ENCODE measurements around the gene DARS1.

Gene DARS1

DNA sequence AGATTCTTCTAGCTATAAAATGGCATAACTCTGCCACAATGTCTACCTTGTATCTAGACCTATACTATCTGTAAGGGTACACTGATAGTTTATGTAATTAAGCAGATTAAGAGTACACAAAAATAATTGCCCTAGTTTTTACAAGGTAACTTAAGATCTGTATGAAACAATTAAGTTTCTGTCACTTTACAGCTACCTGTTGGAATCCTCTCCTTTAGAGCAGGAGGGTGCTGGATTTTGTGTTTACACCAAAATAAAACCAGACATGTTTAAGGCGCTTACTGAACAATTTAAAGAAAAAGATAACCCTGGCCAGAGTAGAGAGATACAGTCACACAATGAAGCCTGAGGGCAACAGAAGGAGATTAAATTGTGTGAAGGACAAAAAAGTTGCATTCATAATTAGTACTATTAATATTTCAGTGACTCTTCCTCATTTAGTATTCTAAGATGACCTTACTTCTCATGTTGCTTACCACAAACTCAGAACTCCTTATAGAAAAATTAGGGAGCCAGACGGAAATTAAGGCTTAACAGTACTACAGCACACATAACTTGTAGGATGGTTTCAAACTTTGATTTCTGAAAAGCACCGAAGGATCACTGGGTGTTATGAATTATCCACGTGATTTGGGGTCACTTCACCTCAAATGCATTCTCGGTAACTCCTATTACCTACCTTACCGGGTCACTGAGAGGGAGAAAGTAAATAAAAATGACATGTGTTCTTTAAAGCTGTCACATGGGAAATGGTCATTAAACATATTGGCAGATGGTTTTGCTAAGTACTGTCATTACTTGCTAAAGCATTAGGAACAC lies 1.0 kb downstream of the DARS1 start:
- ATAC-seq = 0 out of 3 replicates have a peak, but pooled peaks have one; percentile 1
- TF ChIP-seq ZNF8 (CRISPR knock-in tag; IDR thresholded peaks at IDR 0.05) (no peak), ZFP30 (CRISPR knock-in tag; IDR thresholded peaks at IDR 0.05) (no peak), ARNTL (CRISPR knock-in tag; IDR thresholded peaks at IDR 0.05; ENCODE audit: borderline replicate concordance, low read depth) (no peak), ESRRG (CRISPR knock-in tag; IDR thresholded peaks at IDR 0.05) (no peak), RARB (CRISPR knock-in tag; IDR thresholded peaks at IDR 0.05) (no peak), ZNF565 (CRISPR knock-in tag; conservative IDR thresholded peaks at IDR 0.05; ENCODE audit: low read depth) (no peak), TOX (CRISPR knock-in tag; IDR thresholded peaks at IDR 0.05; ENCODE audit: borderline replicate concordance) (no peak), ZFP3 (CRISPR knock-in tag; IDR thresholded peaks at IDR 0.05) (no peak), GLIS3 (CRISPR knock-in tag; IDR thresholded peaks at IDR 0.05) (no peak), SNAI2 (CRISPR knock-in tag; IDR thresholded peaks at IDR 0.05) (no peak), PPARA (CRISPR knock-in tag; IDR thresholded peaks at IDR 0.05; ENCODE audit: borderline replicate concordance) (no peak), BACH2 (CRISPR knock-in tag; IDR thresholded peaks at IDR 0.05; ENCODE audit: borderline replicate concordance) (no peak), TCF4 (CRISPR knock-in tag; IDR thresholded peaks at IDR 0.05; ENCODE audit: borderline replicate concordance) (no peak), CSDC2 (CRISPR knock-in tag; IDR thresholded peaks at IDR 0.05) (no peak), ISL1 (CRISPR knock-in tag; IDR thresholded peaks at IDR 0.05) (no peak)
- TF ChIP-seq, protein P1, sequence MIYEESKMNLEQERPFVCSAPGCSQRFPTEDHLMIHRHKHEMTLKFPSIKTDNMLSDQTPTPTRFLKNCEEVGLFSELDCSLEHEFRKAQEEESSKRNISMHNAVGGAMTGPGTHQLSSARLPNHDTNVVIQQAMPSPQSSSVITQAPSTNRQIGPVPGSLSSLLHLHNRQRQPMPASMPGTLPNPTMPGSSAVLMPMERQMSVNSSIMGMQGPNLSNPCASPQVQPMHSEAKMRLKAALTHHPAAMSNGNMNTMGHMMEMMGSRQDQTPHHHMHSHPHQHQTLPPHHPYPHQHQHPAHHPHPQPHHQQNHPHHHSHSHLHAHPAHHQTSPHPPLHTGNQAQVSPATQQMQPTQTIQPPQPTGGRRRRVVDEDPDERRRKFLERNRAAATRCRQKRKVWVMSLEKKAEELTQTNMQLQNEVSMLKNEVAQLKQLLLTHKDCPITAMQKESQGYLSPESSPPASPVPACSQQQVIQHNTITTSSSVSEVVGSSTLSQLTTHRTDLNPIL (CRISPR knock-in tag; IDR thresholded peaks at IDR 0.05; ENCODE audit: low read depth) = no peak
- TF ChIP-seq, protein P2, sequence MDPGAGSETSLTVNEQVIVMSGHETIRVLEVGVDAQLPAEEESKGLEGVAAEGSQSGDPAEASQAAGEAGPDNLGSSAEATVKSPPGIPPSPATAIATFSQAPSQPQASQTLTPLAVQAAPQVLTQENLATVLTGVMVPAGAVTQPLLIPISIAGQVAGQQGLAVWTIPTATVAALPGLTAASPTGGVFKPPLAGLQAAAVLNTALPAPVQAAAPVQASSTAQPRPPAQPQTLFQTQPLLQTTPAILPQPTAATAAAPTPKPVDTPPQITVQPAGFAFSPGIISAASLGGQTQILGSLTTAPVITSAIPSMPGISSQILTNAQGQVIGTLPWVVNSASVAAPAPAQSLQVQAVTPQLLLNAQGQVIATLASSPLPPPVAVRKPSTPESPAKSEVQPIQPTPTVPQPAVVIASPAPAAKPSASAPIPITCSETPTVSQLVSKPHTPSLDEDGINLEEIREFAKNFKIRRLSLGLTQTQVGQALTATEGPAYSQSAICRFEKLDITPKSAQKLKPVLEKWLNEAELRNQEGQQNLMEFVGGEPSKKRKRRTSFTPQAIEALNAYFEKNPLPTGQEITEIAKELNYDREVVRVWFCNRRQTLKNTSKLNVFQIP (CRISPR knock-in tag; IDR thresholded peaks at IDR 0.05; ENCODE audit: borderline replicate concordance, low read depth) = no peak
- TF ChIP-seq, protein P3, sequence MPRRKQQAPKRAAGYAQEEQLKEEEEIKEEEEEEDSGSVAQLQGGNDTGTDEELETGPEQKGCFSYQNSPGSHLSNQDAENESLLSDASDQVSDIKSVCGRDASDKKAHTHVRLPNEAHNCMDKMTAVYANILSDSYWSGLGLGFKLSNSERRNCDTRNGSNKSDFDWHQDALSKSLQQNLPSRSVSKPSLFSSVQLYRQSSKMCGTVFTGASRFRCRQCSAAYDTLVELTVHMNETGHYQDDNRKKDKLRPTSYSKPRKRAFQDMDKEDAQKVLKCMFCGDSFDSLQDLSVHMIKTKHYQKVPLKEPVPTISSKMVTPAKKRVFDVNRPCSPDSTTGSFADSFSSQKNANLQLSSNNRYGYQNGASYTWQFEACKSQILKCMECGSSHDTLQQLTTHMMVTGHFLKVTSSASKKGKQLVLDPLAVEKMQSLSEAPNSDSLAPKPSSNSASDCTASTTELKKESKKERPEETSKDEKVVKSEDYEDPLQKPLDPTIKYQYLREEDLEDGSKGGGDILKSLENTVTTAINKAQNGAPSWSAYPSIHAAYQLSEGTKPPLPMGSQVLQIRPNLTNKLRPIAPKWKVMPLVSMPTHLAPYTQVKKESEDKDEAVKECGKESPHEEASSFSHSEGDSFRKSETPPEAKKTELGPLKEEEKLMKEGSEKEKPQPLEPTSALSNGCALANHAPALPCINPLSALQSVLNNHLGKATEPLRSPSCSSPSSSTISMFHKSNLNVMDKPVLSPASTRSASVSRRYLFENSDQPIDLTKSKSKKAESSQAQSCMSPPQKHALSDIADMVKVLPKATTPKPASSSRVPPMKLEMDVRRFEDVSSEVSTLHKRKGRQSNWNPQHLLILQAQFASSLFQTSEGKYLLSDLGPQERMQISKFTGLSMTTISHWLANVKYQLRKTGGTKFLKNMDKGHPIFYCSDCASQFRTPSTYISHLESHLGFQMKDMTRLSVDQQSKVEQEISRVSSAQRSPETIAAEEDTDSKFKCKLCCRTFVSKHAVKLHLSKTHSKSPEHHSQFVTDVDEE (CRISPR knock-in tag; IDR thresholded peaks at IDR 0.05) = no peak
- TF ChIP-seq, protein P4, sequence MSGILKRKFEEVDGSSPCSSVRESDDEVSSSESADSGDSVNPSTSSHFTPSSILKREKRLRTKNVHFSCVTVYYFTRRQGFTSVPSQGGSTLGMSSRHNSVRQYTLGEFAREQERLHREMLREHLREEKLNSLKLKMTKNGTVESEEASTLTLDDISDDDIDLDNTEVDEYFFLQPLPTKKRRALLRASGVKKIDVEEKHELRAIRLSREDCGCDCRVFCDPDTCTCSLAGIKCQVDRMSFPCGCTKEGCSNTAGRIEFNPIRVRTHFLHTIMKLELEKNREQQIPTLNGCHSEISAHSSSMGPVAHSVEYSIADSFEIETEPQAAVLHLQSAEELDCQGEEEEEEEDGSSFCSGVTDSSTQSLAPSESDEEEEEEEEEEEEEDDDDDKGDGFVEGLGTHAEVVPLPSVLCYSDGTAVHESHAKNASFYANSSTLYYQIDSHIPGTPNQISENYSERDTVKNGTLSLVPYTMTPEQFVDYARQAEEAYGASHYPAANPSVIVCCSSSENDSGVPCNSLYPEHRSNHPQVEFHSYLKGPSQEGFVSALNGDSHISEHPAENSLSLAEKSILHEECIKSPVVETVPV (CRISPR knock-in tag; IDR thresholded peaks at IDR 0.05) = no peak
- TF ChIP-seq, protein P5, sequence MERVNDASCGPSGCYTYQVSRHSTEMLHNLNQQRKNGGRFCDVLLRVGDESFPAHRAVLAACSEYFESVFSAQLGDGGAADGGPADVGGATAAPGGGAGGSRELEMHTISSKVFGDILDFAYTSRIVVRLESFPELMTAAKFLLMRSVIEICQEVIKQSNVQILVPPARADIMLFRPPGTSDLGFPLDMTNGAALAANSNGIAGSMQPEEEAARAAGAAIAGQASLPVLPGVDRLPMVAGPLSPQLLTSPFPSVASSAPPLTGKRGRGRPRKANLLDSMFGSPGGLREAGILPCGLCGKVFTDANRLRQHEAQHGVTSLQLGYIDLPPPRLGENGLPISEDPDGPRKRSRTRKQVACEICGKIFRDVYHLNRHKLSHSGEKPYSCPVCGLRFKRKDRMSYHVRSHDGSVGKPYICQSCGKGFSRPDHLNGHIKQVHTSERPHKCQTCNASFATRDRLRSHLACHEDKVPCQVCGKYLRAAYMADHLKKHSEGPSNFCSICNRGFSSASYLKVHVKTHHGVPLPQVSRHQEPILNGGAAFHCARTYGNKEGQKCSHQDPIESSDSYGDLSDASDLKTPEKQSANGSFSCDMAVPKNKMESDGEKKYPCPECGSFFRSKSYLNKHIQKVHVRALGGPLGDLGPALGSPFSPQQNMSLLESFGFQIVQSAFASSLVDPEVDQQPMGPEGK (CRISPR knock-in tag; IDR thresholded peaks at IDR 0.05; ENCODE audit: borderline replicate concordance) = no peak

DNA sequence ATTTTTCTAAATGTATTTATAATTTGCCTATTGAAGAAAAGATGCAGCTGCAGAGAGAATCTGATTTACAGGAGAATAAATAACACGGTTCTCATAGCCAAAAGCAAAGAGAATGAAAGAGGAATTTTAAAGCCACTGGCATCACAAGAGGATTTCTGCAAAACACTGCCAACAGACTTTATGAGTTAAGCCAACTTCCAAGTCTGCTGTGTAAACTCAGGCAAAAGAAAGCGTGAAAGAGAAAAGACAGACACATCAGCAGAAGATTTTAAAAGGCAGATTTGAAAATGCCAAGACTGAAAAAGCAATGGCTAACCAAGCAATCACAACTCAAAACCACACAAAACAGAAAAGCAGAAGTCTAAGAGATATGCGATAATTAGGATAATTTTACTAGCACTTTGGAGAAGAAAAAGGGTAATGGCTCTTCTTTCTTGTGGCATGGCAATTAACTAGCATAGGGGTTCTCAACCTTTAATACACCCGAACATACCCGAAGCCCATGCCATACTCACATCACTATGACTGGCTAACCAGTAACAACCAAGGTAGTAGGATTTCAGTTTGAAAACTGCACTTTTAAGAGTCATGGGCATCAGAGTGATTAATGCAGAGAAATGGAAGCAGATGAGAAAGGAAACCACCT lies 4.9 kb downstream of the DARS1 start:
- no peak for ATAC-seq
- TF ChIP-seq ESRRG (CRISPR knock-in tag; IDR thresholded peaks at IDR 0.05) (no peak), RARB (CRISPR knock-in tag; IDR thresholded peaks at IDR 0.05) (no peak), ZFP30 (CRISPR knock-in tag; IDR thresholded peaks at IDR 0.05) (no peak), ZFP3 (CRISPR knock-in tag; IDR thresholded peaks at IDR 0.05) (no peak), ZC3H10 (CRISPR knock-in tag; IDR thresholded peaks at IDR 0.05) (no peak), GLIS3 (CRISPR knock-in tag; IDR thresholded peaks at IDR 0.05) (no peak), BACH2 (CRISPR knock-in tag; IDR thresholded peaks at IDR 0.05; ENCODE audit: borderline replicate concordance) (no peak), ZNF8 (CRISPR knock-in tag; IDR thresholded peaks at IDR 0.05) (no peak), ZNF70 (CRISPR knock-in tag; IDR thresholded peaks at IDR 0.05) (no peak), SNAI2 (CRISPR knock-in tag; IDR thresholded peaks at IDR 0.05) (no peak)
- TF ChIP-seq, protein P1 (CRISPR knock-in tag; IDR thresholded peaks at IDR 0.05; ENCODE audit: low read depth) = no peak
- TF ChIP-seq, protein P3 (CRISPR knock-in tag; IDR thresholded peaks at IDR 0.05) = no peak
- TF ChIP-seq, protein P2 (CRISPR knock-in tag; IDR thresholded peaks at IDR 0.05; ENCODE audit: borderline replicate concordance, low read depth) = no peak
